Measurements from ENCODE around the gene CLPSL2. TPM values are rescaled to one million over a fixed set of nuclear protein-coding genes. Genes with fewer than 3 reads are reported as not detected.

The CLPSL2 gene
- total RNA-seq, 4 donors from 2014 or later, result not detected

GRCh38 chr6:35787266-35788218 is 11.1 kb downstream of the CLPSL2 start:
- no peak for DNase-seq (ENCODE audit: extremely low spot score)
- no peaks in the 10 kb centered on the region for H3K36me3 ChIP-seq
- TF ChIP-seq EP300 (IDR thresholded peaks at IDR 0.05), result no peak
- no peak overlapping the region for H3K4me3 ChIP-seq
- H3K27ac ChIP-seq (replicated peaks in 1 of 4), result no peak overlapping the region
- H3K9me3 ChIP-seq, result no peaks in the 10 kb centered on the region
- peaks cover 0 to 85% (median 20%) of the 10 kb centered on the region in 4 donors for H3K27me3 ChIP-seq
- intact Hi-C loops (cut with DNase I), result loop anchor here (1.0 kb wide), 1 partner anchor 11 kb away; no protein-coding TSS in a partner anchor
- 86% methylated on average over 13 of the region's 13 CpGs for WGBS
- peaks cover 0 to 5% (median 2%) of the 10 kb centered on the region in 4 donors for H3K4me1 ChIP-seq

- 69% methylated on average over 4 of the region's 4 CpGs for WGBS
- no peak for DNase-seq (ENCODE audit: extremely low spot score)
- intact Hi-C loops (cut with DNase I), result no loop called here
- H3K27me3 ChIP-seq, result peaks cover 0 to 86% (median 20%) of the 10 kb centered on the region in 4 donors
- no peak overlapping the region for H3K4me3 ChIP-seq
- H3K36me3 ChIP-seq, result no peaks in the 10 kb centered on the region
- H3K27ac ChIP-seq (replicated peaks in 1 of 4), result no peak overlapping the region
- TF ChIP-seq POLR2A (IDR thresholded peaks at IDR 0.05; ENCODE audit: low read depth) (no peak), POLR2AphosphoS5 (IDR thresholded peaks at IDR 0.05) (no peak)
- H3K9me3 ChIP-seq, result no peaks in the 10 kb centered on the region
- H3K4me1 ChIP-seq, result peaks cover 0 to 5% (median 2%) of the 10 kb centered on the region in 4 donors
These were observed 12.1 kb downstream of the CLPSL2 start for GRCh38 chr6:35788423-35788982.

GRCh38 chr6:35790683-35791082 is 14.3 kb downstream of the CLPSL2 start:
- H3K4me1 ChIP-seq, result peaks cover 0 to 5% (median 2%) of the 10 kb centered on the region in 4 donors
- WGBS, result 78% methylated on average over 5 of the region's 5 CpGs
- no peaks in the 10 kb centered on the region for H3K9me3 ChIP-seq
- no peak overlapping the region for H3K27ac ChIP-seq (replicated peaks in 1 of 4)
- TF ChIP-seq POLR2A (IDR thresholded peaks at IDR 0.05; ENCODE audit: low read depth) (no peak), EP300 (IDR thresholded peaks at IDR 0.05) (no peak), POLR2AphosphoS5 (IDR thresholded peaks at IDR 0.05) (no peak), CTCF (IDR thresholded peaks at IDR 0.05) (no peak)
- no peak for DNase-seq (ENCODE audit: extremely low spot score)
- H3K4me3 ChIP-seq, result no peak overlapping the region
- peaks cover 0 to 73% (median 20%) of the 10 kb centered on the region in 4 donors for H3K27me3 ChIP-seq
- no peaks in the 10 kb centered on the region for H3K36me3 ChIP-seq
- intact Hi-C loops (cut with DNase I), result no loop called here

GRCh38 chr6:35794536-35795452 is 18.4 kb downstream of the CLPSL2 start:
- no peaks in the 10 kb centered on the region for H3K4me1 ChIP-seq
- TF ChIP-seq POLR2AphosphoS5 (IDR thresholded peaks at IDR 0.05) (no peak), CTCF (IDR thresholded peaks at IDR 0.05) (no peak), EP300 (IDR thresholded peaks at IDR 0.05) (no peak), POLR2A (IDR thresholded peaks at IDR 0.05; ENCODE audit: low read depth) (no peak)
- no peaks in the 10 kb centered on the region for H3K36me3 ChIP-seq
- peaks cover 0 to 60% (median 0%) of the 10 kb centered on the region in 4 donors for H3K27me3 ChIP-seq
- H3K9me3 ChIP-seq, result no peaks in the 10 kb centered on the region
- no peak overlapping the region for H3K4me3 ChIP-seq
- no peak for DNase-seq (ENCODE audit: extremely low spot score)
- H3K27ac ChIP-seq (replicated peaks in 1 of 4), result no peak overlapping the region
- WGBS, result 93% methylated on average over 17 of the region's 17 CpGs
- intact Hi-C loops (cut with DNase I), result no loop called here

GRCh38 chr6:35795453-35796071 is 19.2 kb downstream of the CLPSL2 start:
- DNase-seq (ENCODE audit: extremely low spot score), result no peak
- Histone ChIP-seq H3K27ac (replicated peaks in 1 of 4) (no peak overlapping the region), H3K9me3 (no peaks in the 10 kb centered on the region), H3K36me3 (no peaks in the 10 kb centered on the region), H3K4me1 (no peaks in the 10 kb centered on the region), H3K4me3 (no peak overlapping the region), H3K27me3 (peaks cover 0 to 55% (median 0%) of the 10 kb centered on the region in 4 donors)
- intact Hi-C loops (cut with DNase I), result no loop called here
- TF ChIP-seq CTCF (IDR thresholded peaks at IDR 0.05), result no peak
- no peak for TF ChIP-seq POLR2AphosphoS5 (IDR thresholded peaks at IDR 0.05)
- TF ChIP-seq POLR2A (IDR thresholded peaks at IDR 0.05; ENCODE audit: low read depth), result no peak
- TF ChIP-seq EP300 (IDR thresholded peaks at IDR 0.05), result no peak
- 93% methylated on average over 11 of the region's 11 CpGs for WGBS

Measured in esophagus muscularis mucosa (tissue), 4 donors.